Colonic mucosa (tissue), 4 donors: Measurements from ENCODE around the gene TMEM143. TPM values are rescaled to one million over a fixed set of nuclear protein-coding genes. Genes with fewer than 3 reads are reported as not detected.

Experiments
- DNase-seq: peaks from one replicate; pipeline ENCODE4 v3.0.0-alpha.2; 2020
- H3K27ac ChIP-seq: fragments of 200-600 bp; one replicate; pipeline ENCODE4 v1.8.0; 2021
- H3K27me3 ChIP-seq: fragments of 200-600 bp; one replicate; pipeline ENCODE4 v1.8.0; 2021
- H3K36me3 ChIP-seq: fragments of 200-600 bp; one replicate; pipeline ENCODE4 v1.8.0; 2021
- H3K4me1 ChIP-seq: fragments of 200-600 bp; one replicate; pipeline ENCODE4 v1.8.0; 2021; ENCODE audit warnings: mild to moderate bottlenecking
- H3K4me3 ChIP-seq: fragments of 200-600 bp; one replicate; pipeline ENCODE4 v1.8.0; 2021
- H3K9ac ChIP-seq, 2 donors: one replicate each; pipeline ENCODE4 v1.7.0; 2013; ENCODE audit warnings: control low read depth in 2 of 2, low read depth in 2 of 2, low read length in 2 of 2
- H3K9me3 ChIP-seq: fragments of 200-600 bp; one replicate; pipeline ENCODE4 v1.8.0; 2021
- CTCF ChIP-seq: fragments of 200-600 bp; IDR thresholded peaks from one replicate; pipeline ENCODE4 v1.8.0; 2022; ENCODE audit warnings: antibody characterized with exemption, mild to moderate bottlenecking
- intact Hi-C: fragments of 100-400 bp; cut with DNase I; formaldehyde crosslinking; loops from one replicate; pipeline ENCODE4 v1.14.1; 2022
- total RNA-seq, 2 donors: library from RNA; stranded (reverse); fragmentation: NEBNext Ultra II Directional in 1 of 2; extraction: Animal tissue kit (Norgen Biotek cat#: 25700) in 1 of 2; gene quantifications; one replicate each; pipeline ENCODE4 v1.2.1, GENCODE V29; 2021
- donor health status: healthy.
- donor health status: DM: no; HTN: no; CAD: no.
- donor health status: DM: no; HTN: no; CAD: no.

Gene TMEM143
- total RNA-seq, 2 donors from 2014 or later = 8.9 to 18.2 TPM

GRCh38 chr19:48290771-48291488 lies 72.8 kb downstream of the TMEM143 start:
- no peaks in the 10 kb centered on the region for H3K36me3 ChIP-seq
- peak overlapping the region; percentile 41 for H3K4me3 ChIP-seq
- H3K4me1 ChIP-seq = peaks cover 4% of the 10 kb centered on the region
- H3K9me3 ChIP-seq = no peaks in the 10 kb centered on the region
- H3K27ac ChIP-seq = no peak overlapping the region
- intact Hi-C loops = loop anchor here (1.0 kb wide), 1 partner anchor 24 kb away; no protein-coding TSS in a partner anchor
- H3K9ac ChIP-seq = peak overlapping the region in 1 of 2 donors; percentile 66
- no peaks in the 10 kb centered on the region for H3K27me3 ChIP-seq
- DNase-seq = peak; percentile 78
- TF ChIP-seq CTCF = peak; percentile 95

- no peak for DNase-seq
- peaks cover 4% of the 10 kb centered on the region for H3K4me1 ChIP-seq
- H3K27me3 ChIP-seq = no peaks in the 10 kb centered on the region
- intact Hi-C loops = no loop called here
- no peaks in the 10 kb centered on the region for H3K36me3 ChIP-seq
- H3K27ac ChIP-seq = no peak overlapping the region
- no peaks in the 10 kb centered on the region for H3K9me3 ChIP-seq
- TF ChIP-seq CTCF = no peak
- H3K9ac ChIP-seq = no peak overlapping the region
- peak overlapping the region; percentile 41 for H3K4me3 ChIP-seq
Observed at GRCh38 chr19:48290401-48290770, 73.4 kb downstream of the TMEM143 start.

- Histone ChIP-seq H3K4me1 (peaks cover 4% of the 10 kb centered on the region), H3K9ac (no peak overlapping the region), H3K9me3 (no peaks in the 10 kb centered on the region), H3K36me3 (no peaks in the 10 kb centered on the region), H3K4me3 (no peak overlapping the region), H3K27me3 (no peaks in the 10 kb centered on the region), H3K27ac (no peak overlapping the region)
- TF ChIP-seq CTCF = no peak
- no peak for DNase-seq
- intact Hi-C loops = no loop called here
Observed at GRCh38 chr19:48287748-48288147, 76.0 kb downstream of the TMEM143 start.

GRCh38 chr19:48284896-48285295 lies 78.8 kb downstream of the TMEM143 start:
- no peak overlapping the region for H3K4me3 ChIP-seq
- H3K27me3 ChIP-seq = no peaks in the 10 kb centered on the region
- H3K36me3 ChIP-seq = no peaks in the 10 kb centered on the region
- DNase-seq = no peak
- no peak overlapping the region for H3K9ac ChIP-seq
- intact Hi-C loops = no loop called here
- no peak overlapping the region for H3K27ac ChIP-seq
- H3K4me1 ChIP-seq = no peaks in the 10 kb centered on the region
- no peaks in the 10 kb centered on the region for H3K9me3 ChIP-seq
- no peak for TF ChIP-seq CTCF

- H3K4me1 ChIP-seq = no peaks in the 10 kb centered on the region
- H3K9me3 ChIP-seq = no peaks in the 10 kb centered on the region
- DNase-seq = no peak
- H3K27ac ChIP-seq = no peak overlapping the region
- no peak overlapping the region for H3K9ac ChIP-seq
- no peak overlapping the region for H3K4me3 ChIP-seq
- intact Hi-C loops = no loop called here
- no peaks in the 10 kb centered on the region for H3K27me3 ChIP-seq
- no peak for TF ChIP-seq CTCF
- no peaks in the 10 kb centered on the region for H3K36me3 ChIP-seq
Observed at GRCh38 chr19:48283908-48284307, 79.8 kb downstream of the TMEM143 start.

Other genes starting within 250 kb of the TMEM143 start
- 10 to 100 TPM; 26.4 to 75.6 TPM for gene LIG1, start 193.6 kb downstream of the TMEM143 start, total RNA-seq
- gene ZSWIM9, start 193.3 kb downstream of the TMEM143 start, total RNA-seq = 1 to 10 TPM; 6.2 to 9.7 TPM
- gene CARD8, start 108.0 kb downstream of the TMEM143 start, total RNA-seq = 10 to 100 TPM; 17.9 to 20.3 TPM
- under 1 TPM in 1 of 2 donors, not detected in 1; 0.21 TPM for gene ZNF114, start 93.9 kb downstream of the TMEM143 start, total RNA-seq
- 10 to 100 TPM; 11.6 to 29.4 TPM for gene EMP3, start 38.4 kb downstream of the TMEM143 start, total RNA-seq
- not detected for gene SYNGR4, start 427 bp upstream of the TMEM143 start, total RNA-seq
- gene KDELR1, start 27.6 kb upstream of the TMEM143 start, total RNA-seq = 100 to 1,000 TPM; 233 to 249 TPM
- under 1 TPM; 0.35 to 0.49 TPM for gene GRIN2D, start 29.7 kb upstream of the TMEM143 start, total RNA-seq
- 10 to 100 TPM; 17.0 to 45.8 TPM for gene GRWD1, start 82.0 kb upstream of the TMEM143 start, total RNA-seq
- under 1 TPM; 0.35 to 0.99 TPM for gene KCNJ14, start 91.6 kb upstream of the TMEM143 start, total RNA-seq
- 10 to 100 TPM; 55.4 to 70.2 TPM for gene CYTH2, start 105.4 kb upstream of the TMEM143 start, total RNA-seq
- gene LMTK3, start 147.9 kb upstream of the TMEM143 start, total RNA-seq = 1 to 10 TPM; 1.7 to 3.1 TPM
- gene SULT2B1, start 188.2 kb upstream of the TMEM143 start, total RNA-seq = 1 to 10 TPM; 1.4 to 7.7 TPM
- under 1 TPM in 1 of 2 donors, not detected in 1; 0.27 TPM for gene SPACA4, start 242.8 kb upstream of the TMEM143 start, total RNA-seq